Endodermal cell (in vitro differentiated cells): Measurements from ENCODE around the gene KIRREL3. TPM values are rescaled to one million over a fixed set of nuclear protein-coding genes. Genes with fewer than 3 reads are reported as not detected.
A peak's percentile ranks its signal among the peaks of the same experiment; 100 is the strongest.

Experiments used
- DNase-seq: peaks from one replicate; pipeline ENCODE4 v3.0.0-alpha.2; 2017
- H3K27ac ChIP-seq: 2 replicates; pipeline ENCODE4 v1.5.1; 2013; ENCODE audit warnings: mild to moderate bottlenecking, low read depth, low read length, moderate library complexity
- H3K27me3 ChIP-seq: 2 replicates; pipeline ENCODE4 v1.6.1; 2013; ENCODE audit warnings: mild to moderate bottlenecking, low read length, moderate library complexity; ENCODE audit not compliant: insufficient read depth, control insufficient read depth, poor library complexity, severe bottlenecking
- H3K36me3 ChIP-seq: 2 replicates; pipeline ENCODE4 v1.7.0; 2013; ENCODE audit warnings: mild to moderate bottlenecking, low read length, moderate library complexity; ENCODE audit not compliant: control insufficient read depth, insufficient read depth
- H3K4me1 ChIP-seq: one replicate; pipeline ENCODE4 v1.7.0; 2013; ENCODE audit warnings: low read length; ENCODE audit not compliant: control insufficient read depth, insufficient read depth
- H3K4me3 ChIP-seq: 2 replicates; pipeline ENCODE4 v1.5.1; 2013; ENCODE audit warnings: mild to moderate bottlenecking, low read length, moderate library complexity
- H3K9ac ChIP-seq: 2 replicates; pipeline ENCODE4 v1.6.1; 2013; ENCODE audit warnings: mild to moderate bottlenecking, low read length, moderate library complexity; ENCODE audit not compliant: poor library complexity, severe bottlenecking; ENCODE audit errors: extremely low read depth
- H3K9me3 ChIP-seq: 2 replicates; pipeline ENCODE4 v1.6.1; 2013; ENCODE audit warnings: mild to moderate bottlenecking, low read length, moderate library complexity; ENCODE audit not compliant: control insufficient read depth
- H3K27ac Mint-ChIP-seq: 2 replicates; pipeline ENCODE4 v1.8.0; 2020; ENCODE audit warnings: mixed read lengths
- H3K27me3 Mint-ChIP-seq: 2 replicates; pipeline ENCODE4 v1.8.0; 2021; ENCODE audit warnings: mild to moderate bottlenecking, mixed read lengths; ENCODE audit not compliant: insufficient read depth
- H3K36me3 Mint-ChIP-seq: 2 replicates; pipeline ENCODE4 v1.8.0; 2020; ENCODE audit warnings: low read depth, mixed read lengths
- H3K4me1 Mint-ChIP-seq: 2 replicates; pipeline ENCODE4 v1.8.0; 2020; ENCODE audit warnings: mixed read lengths
- H3K4me3 Mint-ChIP-seq: 2 replicates; pipeline ENCODE4 v1.8.0; 2020; ENCODE audit warnings: mild to moderate bottlenecking, moderate library complexity, mixed read lengths
- H3K9me3 Mint-ChIP-seq: 2 replicates; pipeline ENCODE4 v1.8.0; 2020; ENCODE audit warnings: mild to moderate bottlenecking, mixed read lengths
- WGBS, 2 experiments: methylation state at CpG; one replicate each; pipeline versions ENCODE4 v1.1.5 to v1.1.7; 2013; ENCODE audit warnings: missing lambda C conversion rate in 2 of 2, mixed read lengths in 1 of 2; ENCODE audit not compliant: insufficient coverage in 1 of 2, insufficient read length in 1 of 2; 5-methylcytosine and 5-hydroxymethylcytosine counted together
- total RNA-seq, 2 donors: library from RNA; stranded (reverse); fragmentation: NEBNext Ultra II Directional in 1 of 2; extraction: Animal tissue kit (Norgen Biotek cat#: 25700) in 1 of 2; gene quantifications; 2 replicates in 1 of 2; 3 replicates in 1 of 2; pipeline ENCODE4 v1.2.1, GENCODE V29; 2021
- TF ChIP-seq, protein P1 (sequence below): fragments of 200-600 bp; sonication (generic); conservative IDR thresholded peaks from 2 replicates; pipeline ENCODE4 v1.5.0; 2021; ENCODE audit warnings: antibody characterized with exemption, mild to moderate bottlenecking

The KIRREL3 gene
- total RNA-seq, 2 donors from 2014 or later: 1.1 to 1.4 TPM

DNA sequence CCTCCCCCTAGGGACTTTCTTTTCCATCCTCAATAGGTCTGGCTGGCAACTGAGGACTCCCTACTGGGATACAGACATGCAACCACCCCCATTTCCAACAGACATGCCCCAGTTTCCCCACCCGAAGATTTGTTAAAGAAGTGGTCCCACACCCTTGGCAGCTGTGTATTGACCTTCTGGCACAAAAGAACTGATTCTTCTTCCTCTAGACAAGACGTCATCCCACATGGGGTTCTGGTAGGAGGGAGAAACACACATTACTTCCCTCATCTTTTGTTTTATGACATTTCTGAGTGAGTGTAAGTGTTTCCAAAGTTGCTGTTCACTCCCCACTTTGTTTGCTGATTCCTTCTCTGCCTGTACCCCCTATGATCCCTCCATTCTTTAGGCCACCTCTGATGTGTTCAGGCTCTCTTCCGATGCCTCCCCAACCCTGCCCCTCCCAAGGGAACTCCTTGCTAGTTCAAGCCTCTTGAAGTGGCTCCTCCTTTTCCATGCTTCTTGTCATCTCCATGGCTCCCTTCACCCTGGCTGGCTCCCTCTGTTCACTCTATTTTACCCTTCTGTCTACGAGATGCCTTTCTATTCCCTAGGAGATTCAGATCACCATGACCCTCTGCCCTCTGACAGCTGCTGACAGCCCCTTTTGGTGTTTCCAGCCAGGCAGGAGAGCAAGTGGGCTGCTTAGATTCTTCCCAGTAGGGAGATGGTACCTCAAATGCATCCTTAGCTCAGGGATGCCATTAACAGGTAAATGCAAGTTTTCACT is 4.3 kb downstream of the KIRREL3 start:
- 62 to 87% methylated on average over 3 of the region's 4 CpGs for WGBS, 2 experiments
- H3K9me3 Mint-ChIP-seq: no peaks in the 10 kb centered on the region
- no peak overlapping the region for H3K9ac ChIP-seq
- no peaks in the 10 kb centered on the region for H3K4me1 ChIP-seq
- no peak overlapping the region for H3K4me3 Mint-ChIP-seq
- no peak overlapping the region for H3K27ac Mint-ChIP-seq
- H3K9me3 ChIP-seq: no peaks in the 10 kb centered on the region
- no peaks in the 10 kb centered on the region for H3K4me1 Mint-ChIP-seq
- no peak for DNase-seq
- peaks cover 29% of the 10 kb centered on the region for H3K27me3 Mint-ChIP-seq
- H3K27ac ChIP-seq: peak overlapping the region; percentile 92
- peaks cover 89% of the 10 kb centered on the region for H3K27me3 ChIP-seq
- TF ChIP-seq, protein P1, sequence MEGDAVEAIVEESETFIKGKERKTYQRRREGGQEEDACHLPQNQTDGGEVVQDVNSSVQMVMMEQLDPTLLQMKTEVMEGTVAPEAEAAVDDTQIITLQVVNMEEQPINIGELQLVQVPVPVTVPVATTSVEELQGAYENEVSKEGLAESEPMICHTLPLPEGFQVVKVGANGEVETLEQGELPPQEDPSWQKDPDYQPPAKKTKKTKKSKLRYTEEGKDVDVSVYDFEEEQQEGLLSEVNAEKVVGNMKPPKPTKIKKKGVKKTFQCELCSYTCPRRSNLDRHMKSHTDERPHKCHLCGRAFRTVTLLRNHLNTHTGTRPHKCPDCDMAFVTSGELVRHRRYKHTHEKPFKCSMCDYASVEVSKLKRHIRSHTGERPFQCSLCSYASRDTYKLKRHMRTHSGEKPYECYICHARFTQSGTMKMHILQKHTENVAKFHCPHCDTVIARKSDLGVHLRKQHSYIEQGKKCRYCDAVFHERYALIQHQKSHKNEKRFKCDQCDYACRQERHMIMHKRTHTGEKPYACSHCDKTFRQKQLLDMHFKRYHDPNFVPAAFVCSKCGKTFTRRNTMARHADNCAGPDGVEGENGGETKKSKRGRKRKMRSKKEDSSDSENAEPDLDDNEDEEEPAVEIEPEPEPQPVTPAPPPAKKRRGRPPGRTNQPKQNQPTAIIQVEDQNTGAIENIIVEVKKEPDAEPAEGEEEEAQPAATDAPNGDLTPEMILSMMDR: no peak
- H3K36me3 Mint-ChIP-seq: no peaks in the 10 kb centered on the region
- no peak overlapping the region for H3K4me3 ChIP-seq
- no peaks in the 10 kb centered on the region for H3K36me3 ChIP-seq

DNA sequence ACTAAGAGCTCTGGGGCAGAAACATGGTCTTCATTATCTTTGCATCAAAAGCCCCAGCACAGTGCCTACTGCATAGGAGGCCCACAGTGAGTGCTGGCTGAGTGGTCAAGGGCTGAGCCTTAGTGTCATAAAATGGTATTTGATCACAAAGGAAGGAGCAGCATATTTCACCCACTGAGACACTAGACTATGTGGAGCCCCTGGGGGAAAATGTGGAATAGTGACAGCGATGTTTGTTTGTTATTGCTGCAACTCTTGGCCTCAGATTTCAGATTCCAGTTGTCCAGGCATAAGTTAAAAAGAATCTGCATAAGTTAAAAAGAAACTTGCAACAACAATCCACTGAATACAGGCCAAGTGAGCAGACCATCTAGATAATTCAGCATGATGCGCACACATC is 7.0 kb downstream of the KIRREL3 start:
- Histone ChIP-seq H3K27me3 (peaks cover 70% of the 10 kb centered on the region), H3K36me3 (no peaks in the 10 kb centered on the region), H3K9me3 (no peaks in the 10 kb centered on the region), H3K27ac (no peak overlapping the region), H3K9ac (no peak overlapping the region), H3K4me1 (no peaks in the 10 kb centered on the region), H3K4me3 (no peak overlapping the region)
- TF ChIP-seq, protein P1: no peak
- Mint-ChIP-seq H3K27ac (no peak overlapping the region), H3K4me3 (no peak overlapping the region), H3K4me1 (no peaks in the 10 kb centered on the region), H3K36me3 (no peaks in the 10 kb centered on the region), H3K9me3 (no peaks in the 10 kb centered on the region), H3K27me3 (peaks cover 36% of the 10 kb centered on the region)
- WGBS, 2 experiments: 88 to 89% methylated on average over 1 to 2 of the region's 2 CpGs
- DNase-seq: no peak

DNA sequence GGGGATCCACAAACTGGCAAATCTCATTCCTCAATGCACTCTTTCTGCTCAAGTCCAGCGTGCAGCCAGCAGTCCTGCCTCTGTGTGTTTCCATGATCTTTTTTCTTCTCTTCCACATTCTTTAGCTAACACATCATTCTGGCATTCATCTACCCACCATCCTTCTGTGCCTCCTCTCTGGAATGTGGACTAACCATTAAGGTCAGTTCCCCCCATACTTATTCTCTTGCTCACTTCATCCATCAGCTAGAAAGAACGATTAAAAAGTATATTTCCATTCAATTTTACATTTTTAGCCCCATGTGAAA is 7.8 kb downstream of the KIRREL3 start:
- H3K27ac ChIP-seq: no peak overlapping the region
- no peaks in the 10 kb centered on the region for H3K36me3 ChIP-seq
- no peaks in the 10 kb centered on the region for H3K9me3 ChIP-seq
- Mint-ChIP-seq H3K9me3 (no peaks in the 10 kb centered on the region), H3K27me3 (peaks cover 36% of the 10 kb centered on the region), H3K4me3 (no peak overlapping the region), H3K36me3 (no peaks in the 10 kb centered on the region), H3K4me1 (no peaks in the 10 kb centered on the region), H3K27ac (no peak overlapping the region)
- no peak overlapping the region for H3K4me3 ChIP-seq
- TF ChIP-seq, protein P1: no peak
- H3K27me3 ChIP-seq: peaks cover 61% of the 10 kb centered on the region
- no peak for DNase-seq
- H3K4me1 ChIP-seq: no peaks in the 10 kb centered on the region
- WGBS, 2 experiments: 82 to 100% methylated on average over 1 to 2 of the region's 2 CpGs
- H3K9ac ChIP-seq: no peak overlapping the region
